DND-41 (cell line): Measurements from ENCODE around the gene NOS1AP.

ENCODE experiments used
- EZH2 ChIP-seq: IDR thresholded peaks from 3 replicates; pipeline ENCODE4 v1.6.1; 2012; ENCODE audit warnings: borderline replicate concordance, low read depth, mild to moderate bottlenecking, moderate library complexity, low read length, inconsistent platforms; ENCODE audit not compliant: severe bottlenecking
- TF ChIP-seq, protein P1 (sequence below): IDR thresholded peaks from 2 replicates; pipeline ENCODE4 v1.5.1; 2012; ENCODE audit warnings: borderline replicate concordance, low read length, moderate library complexity, mild to moderate bottlenecking; ENCODE audit not compliant: poor library complexity, severe bottlenecking; ENCODE audit errors: extremely low read depth

DNA sequence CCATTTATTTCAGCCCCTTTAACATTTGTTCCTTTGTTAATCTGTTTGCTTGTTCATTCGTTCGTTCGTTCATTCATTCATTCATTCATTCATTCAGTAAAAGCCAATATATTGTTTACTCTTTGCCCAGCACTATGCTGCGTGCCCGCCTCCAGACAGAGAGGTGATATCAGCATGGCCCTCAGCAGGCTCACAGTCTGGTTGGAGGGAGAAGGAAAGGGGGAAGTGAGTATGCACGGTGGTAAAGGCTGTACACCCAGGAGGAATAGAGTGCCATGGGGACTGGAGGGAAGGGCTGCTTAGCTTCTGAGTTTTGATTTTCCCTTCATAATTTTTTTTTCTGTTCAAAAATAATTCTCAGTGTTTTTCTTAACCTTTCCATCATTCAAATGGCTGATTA lies 144.7 kb downstream of the NOS1AP start:
- TF ChIP-seq, protein P1, sequence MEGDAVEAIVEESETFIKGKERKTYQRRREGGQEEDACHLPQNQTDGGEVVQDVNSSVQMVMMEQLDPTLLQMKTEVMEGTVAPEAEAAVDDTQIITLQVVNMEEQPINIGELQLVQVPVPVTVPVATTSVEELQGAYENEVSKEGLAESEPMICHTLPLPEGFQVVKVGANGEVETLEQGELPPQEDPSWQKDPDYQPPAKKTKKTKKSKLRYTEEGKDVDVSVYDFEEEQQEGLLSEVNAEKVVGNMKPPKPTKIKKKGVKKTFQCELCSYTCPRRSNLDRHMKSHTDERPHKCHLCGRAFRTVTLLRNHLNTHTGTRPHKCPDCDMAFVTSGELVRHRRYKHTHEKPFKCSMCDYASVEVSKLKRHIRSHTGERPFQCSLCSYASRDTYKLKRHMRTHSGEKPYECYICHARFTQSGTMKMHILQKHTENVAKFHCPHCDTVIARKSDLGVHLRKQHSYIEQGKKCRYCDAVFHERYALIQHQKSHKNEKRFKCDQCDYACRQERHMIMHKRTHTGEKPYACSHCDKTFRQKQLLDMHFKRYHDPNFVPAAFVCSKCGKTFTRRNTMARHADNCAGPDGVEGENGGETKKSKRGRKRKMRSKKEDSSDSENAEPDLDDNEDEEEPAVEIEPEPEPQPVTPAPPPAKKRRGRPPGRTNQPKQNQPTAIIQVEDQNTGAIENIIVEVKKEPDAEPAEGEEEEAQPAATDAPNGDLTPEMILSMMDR, result no peak
- no peak for TF ChIP-seq EZH2
